ENCODE results near the gene MPPED2.

DNA sequence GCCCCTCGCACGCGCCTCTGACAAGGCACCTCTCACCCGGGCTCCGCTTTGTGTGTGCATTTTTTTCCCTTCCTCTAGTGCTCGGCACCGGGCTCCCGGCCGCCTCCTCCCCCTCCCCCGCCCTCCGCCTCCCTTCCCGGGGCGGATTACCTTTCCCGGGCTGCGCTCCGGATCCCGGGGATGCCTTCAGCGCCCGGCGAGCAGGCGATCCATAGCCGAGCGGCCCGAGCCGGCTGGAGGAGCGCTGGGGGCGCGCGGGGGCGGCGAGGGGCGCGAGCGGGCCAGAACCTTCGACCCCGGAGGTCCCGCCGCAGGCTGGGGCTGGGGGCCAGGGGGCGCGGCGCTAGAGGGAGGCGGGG is 282 bp downstream of the MPPED2 start:
- TF ChIP-seq, protein P1, sequence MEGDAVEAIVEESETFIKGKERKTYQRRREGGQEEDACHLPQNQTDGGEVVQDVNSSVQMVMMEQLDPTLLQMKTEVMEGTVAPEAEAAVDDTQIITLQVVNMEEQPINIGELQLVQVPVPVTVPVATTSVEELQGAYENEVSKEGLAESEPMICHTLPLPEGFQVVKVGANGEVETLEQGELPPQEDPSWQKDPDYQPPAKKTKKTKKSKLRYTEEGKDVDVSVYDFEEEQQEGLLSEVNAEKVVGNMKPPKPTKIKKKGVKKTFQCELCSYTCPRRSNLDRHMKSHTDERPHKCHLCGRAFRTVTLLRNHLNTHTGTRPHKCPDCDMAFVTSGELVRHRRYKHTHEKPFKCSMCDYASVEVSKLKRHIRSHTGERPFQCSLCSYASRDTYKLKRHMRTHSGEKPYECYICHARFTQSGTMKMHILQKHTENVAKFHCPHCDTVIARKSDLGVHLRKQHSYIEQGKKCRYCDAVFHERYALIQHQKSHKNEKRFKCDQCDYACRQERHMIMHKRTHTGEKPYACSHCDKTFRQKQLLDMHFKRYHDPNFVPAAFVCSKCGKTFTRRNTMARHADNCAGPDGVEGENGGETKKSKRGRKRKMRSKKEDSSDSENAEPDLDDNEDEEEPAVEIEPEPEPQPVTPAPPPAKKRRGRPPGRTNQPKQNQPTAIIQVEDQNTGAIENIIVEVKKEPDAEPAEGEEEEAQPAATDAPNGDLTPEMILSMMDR (IDR thresholded peaks at IDR 0.05), result no peak
- TF ChIP-seq POLR2A (IDR thresholded peaks at IDR 0.05), result no peak

Measured in lower leg skin (tissue), 3 donors.